K562 (cell line): ENCODE results near the gene UBE2I. TPM values are rescaled to one million over a fixed set of nuclear protein-coding genes. Genes with fewer than 3 reads are reported as not detected.
A peak's percentile ranks its signal among the peaks of the same experiment; 100 is the strongest.

Experiments
- ATAC-seq: fragments of 200-7000 bp; cut with Tn5 transposase; 3 replicates; pipeline ENCODE4 v1.9.1; 2020; ENCODE audit warnings: moderate library complexity
- BruUV-seq: library from RNA; stranded (reverse); fragments of 400-500 nt; replicated peaks from 2 replicates; lab custom pipeline; 2021; lab: Mats Ljungman, UMichigan
- CTCF ChIA-PET: fragments of 300-600 bp; formaldehyde crosslinking; extraction: SDS; loops from one replicate; lab custom pipeline; 2021; ENCODE audit warnings: low intra/inter-chr PET ratio; lab: Yijun Ruan, JAX
- POLR2A ChIA-PET: fragments of 300-600, 350-650 bp; sonication (Branson Sonifier 250); formaldehyde crosslinking; extraction: SDS; loops from one replicate; lab custom pipeline; 2021; ENCODE audit warnings: antibody characterized with exemption, inconsistent platforms; lab: Yijun Ruan, JAX
- DNase-seq, 4 experiments: peaks; one replicate each; pipeline versions ENCODE4 v3.0.0 to v3.0.0-alpha.2; 2011 to 2018; ENCODE audit warnings: low spot score in 3 of 4, mixed read lengths in 3 of 4; ENCODE audit errors: extremely low read depth in 1 of 4
- FAIRE-seq: peaks from 2 replicates; lab custom pipeline; 2011; peaks lifted over from hg19 to GRCh38; lab: Jason Lieb, UNC
- H2AFZ ChIP-seq: 2 replicates; pipeline ENCODE4 v1.6.0; 2011; ENCODE audit warnings: low read depth, low read length, control low read depth, inconsistent platforms
- H3K27ac ChIP-seq: fragments of 200-600 bp; 3 replicates; pipeline ENCODE4 v1.8.0; 2011; ENCODE audit warnings: low read depth, mild to moderate bottlenecking, control low read depth, inconsistent platforms, low read length, moderate library complexity, mixed read lengths; ENCODE audit errors: extremely low read depth
- H3K27me3 ChIP-seq, 2 experiments: fragments of 300-600 bp in 1 of 2; 2 replicates in 1 of 2; 3 replicates in 1 of 2; pipeline versions ENCODE4 v1.6.0 to v1.8.0; 2011; ENCODE audit warnings: inconsistent platforms in 2 of 2, low read length in 2 of 2, mild to moderate bottlenecking in 1 of 2, mixed read lengths in 1 of 2, moderate library complexity in 1 of 2; ENCODE audit not compliant: control insufficient read depth in 2 of 2, insufficient read depth in 2 of 2
- H3K36me3 ChIP-seq: fragments of 300-600 bp; 3 replicates; pipeline ENCODE4 v1.8.0; 2011; ENCODE audit warnings: mild to moderate bottlenecking, low read length, inconsistent platforms; ENCODE audit not compliant: control insufficient read depth, insufficient read depth
- H3K4me1 ChIP-seq, 2 experiments: fragments of 200-600 bp in 1 of 2; replicated peaks in 1 of 2; 2 replicates in 1 of 2; 3 replicates in 1 of 2; pipeline versions ENCODE4 v1.5.1 to v1.8.0; 2011; ENCODE audit warnings: inconsistent platforms in 2 of 2, low read length in 2 of 2, mild to moderate bottlenecking in 1 of 2, mixed read lengths in 1 of 2, moderate library complexity in 1 of 2; ENCODE audit not compliant: control insufficient read depth in 2 of 2, insufficient read depth in 2 of 2
- H3K4me2 ChIP-seq: 2 replicates; pipeline ENCODE4 v1.6.1; 2011; ENCODE audit warnings: low read length, control low read depth, inconsistent platforms, mixed read lengths; ENCODE audit not compliant: insufficient read depth
- H3K4me3 ChIP-seq: fragments of 200-600 bp; sonication (generic), shearing (Covaris generic); 2 replicates; pipeline ENCODE4 v1.5.1; 2016; ENCODE audit warnings: control low read depth, inconsistent platforms
- H3K79me2 ChIP-seq: fragments of 200-600 bp; 3 replicates; pipeline ENCODE4 v1.8.0; 2011; ENCODE audit warnings: low read length, inconsistent platforms; ENCODE audit not compliant: control insufficient read depth, insufficient read depth
- H3K9ac ChIP-seq, 2 experiments: 2 replicates each; pipeline versions ENCODE4 v1.6.0 to v1.6.1; 2011; ENCODE audit warnings: low read depth in 2 of 2, low read length in 2 of 2, control low read depth in 1 of 2, inconsistent platforms in 1 of 2, mild to moderate bottlenecking in 1 of 2, mixed read lengths in 1 of 2; ENCODE audit not compliant: insufficient read depth in 1 of 2
- H3K9me1 ChIP-seq: one replicate; pipeline ENCODE4 v1.6.0; 2011; ENCODE audit warnings: inconsistent platforms, mild to moderate bottlenecking, low read length, moderate library complexity; ENCODE audit not compliant: control insufficient read depth, insufficient read depth
- H3K9me3 ChIP-seq: replicated peaks from 2 replicates; pipeline ENCODE4 v1.5.1; 2011; ENCODE audit warnings: low read depth, low read length, inconsistent platforms; ENCODE audit not compliant: control insufficient read depth, insufficient read depth
- H4K20me1 ChIP-seq: replicated peaks from 2 replicates; pipeline ENCODE4 v1.6.1; 2011; ENCODE audit warnings: low read length, inconsistent platforms, mixed read lengths; ENCODE audit not compliant: control insufficient read depth, insufficient read depth
- CBFB ChIP-seq: sonication (generic); formaldehyde crosslinking; IDR thresholded peaks from 2 replicates; pipeline ENCODE4 v1.4.0; 2020; ENCODE audit warnings: mild to moderate bottlenecking, missing genetic modification reagents
- MYBL2 ChIP-seq, 2 experiments: fragments of 450-650 bp in 1 of 2; sonication (generic) in 1 of 2; formaldehyde crosslinking in 1 of 2; IDR thresholded peaks; 2 replicates each; pipeline versions ENCODE4 v1.6.1 to v1.8.1; 2017 to 2022; ENCODE audit warnings: borderline replicate concordance in 1 of 2, inconsistent platforms in 1 of 2, low read depth in 1 of 2, mild to moderate bottlenecking in 1 of 2, missing genetic modification reagents in 1 of 2, moderate library complexity in 1 of 2
- NCOA2 ChIP-seq, 2 experiments: fragments of 450-650 bp; IDR thresholded peaks; 2 replicates each; pipeline ENCODE4 v1.6.1; 2018; ENCODE audit warnings: mild to moderate bottlenecking in 2 of 2, moderate library complexity in 1 of 2; ENCODE audit not compliant: partially characterized antibody in 2 of 2
- POLR2G ChIP-seq: fragments of 200-400 bp; formaldehyde crosslinking; IDR thresholded peaks from 2 replicates; pipeline ENCODE4 v1.6.1; 2017; ENCODE audit warnings: low read depth, mild to moderate bottlenecking, antibody characterized with exemption, low read length, moderate library complexity
- PTBP1 ChIP-seq: fragments of 200-400 bp; formaldehyde crosslinking; IDR thresholded peaks from 2 replicates; pipeline ENCODE4 v1.6.1; 2017; ENCODE audit warnings: low read depth, low read length
- RBFOX2 ChIP-seq: fragments of 200-400 bp; formaldehyde crosslinking; IDR thresholded peaks from 2 replicates; pipeline ENCODE4 v1.6.1; 2017; ENCODE audit warnings: low read depth, mild to moderate bottlenecking, low read length, moderate library complexity
- RBM15 ChIP-seq: fragments of 200-400 bp; formaldehyde crosslinking; IDR thresholded peaks from 2 replicates; pipeline ENCODE4 v1.6.1; 2018; ENCODE audit warnings: mild to moderate bottlenecking, low read length, moderate library complexity; ENCODE audit not compliant: insufficient read depth
- ZNF830 ChIP-seq: fragments of 250-450 bp; sonication (Bioruptor Pico); IDR thresholded peaks from 2 replicates; pipeline ENCODE4 v1.5.0; 2021; ENCODE audit warnings: mild to moderate bottlenecking
- WGBS: fragments of 100-300 bp; shearing (Covaris generic); methylation state at CpG from one replicate; pipeline ENCODE4 v1.1.6; 2016; ENCODE audit warnings: low coverage, mixed read lengths; ENCODE audit not compliant: insufficient coverage; ENCODE audit errors: missing lambda C conversion rate; 5-methylcytosine and 5-hydroxymethylcytosine counted together
- in situ Hi-C: fragments of 300-500 bp; cut with MboI; formaldehyde crosslinking; loops from 4 replicates; pipeline ENCODE4 v1.15.0; 2018; ENCODE audit warnings: inconsistent platforms, mixed read lengths
- intact Hi-C: fragments of 100-400 bp; cut with micrococcal nuclease; formaldehyde crosslinking; loops from 2 replicates; pipeline ENCODE4 v1.14.2; 2022
- polyA plus RNA-seq, 8 experiments: library from polyadenylated mRNA; depleted of rRNA in 4 of 8; stranded (reverse) in 5 of 8; unstranded in 3 of 8; fragments of >200 nt; fragmentation: Nextera tagmentation in 2 of 8; fragmentation: Illumina TruSeq in 1 of 8; extraction: Ambion mirVana in 2 of 8; extraction: Trizol in 1 of 8; gene quantifications; 2 replicates each; pipeline versions ENCODE4 v1.2.1 to v1.2.3, GENCODE V29; 2011 to 2014; ENCODE audit warnings: inconsistent platforms in 1 of 8, missing spikeins in 1 of 8
- total RNA-seq, 7 experiments: library from RNA; depleted of rRNA in 6 of 7; stranded (reverse); fragments of >200 nt in 6 of 7; fragmentation: Illumina TruSeq in 2 of 7; extraction: Trizol in 2 of 7; gene quantifications; 2 replicates each; pipeline versions ENCODE4 v1.2.1 to v1.2.3, GENCODE V29; 2011 to 2021; ENCODE audit warnings: low replicate concordance in 1 of 7

The UBE2I gene
- total and polyA plus RNA-seq, 9 of the 15 experiments (the other 6 are each of a cell fraction or from before 2014, with no cell fraction given): 36.6 to 254 (median 104) TPM

GRCh38 chr16:1314399-1315068 is 5.1 kb downstream of the UBE2I start:
- intact Hi-C loops: no loop called here
- DNase-seq (no peak), ATAC-seq (no peak), FAIRE-seq (no peak)
- Histone ChIP-seq H3K27me3 (no peaks in the 10 kb centered on the region), H3K9ac (no peak overlapping the region; a peak in 1 of 4 replicates), H3K36me3 (peaks cover 91% of the 10 kb centered on the region), H4K20me1 (peaks cover 50% of the 10 kb centered on the region), H3K4me3 (no peak overlapping the region), H3K4me1 (peaks cover 12 to 46% of the 10 kb centered on the region in 2 experiments), H2AFZ (no peak overlapping the region), H3K79me2 (peaks cover 66% of the 10 kb centered on the region), H3K9me1 (peaks cover 22% of the 10 kb centered on the region), H3K4me2 (no peak overlapping the region), H3K27ac (no peak overlapping the region), H3K9me3 (no peaks in the 10 kb centered on the region)
- POLR2A ChIA-PET: interaction anchor here (0.7 to 2.4 kb wide), 4 partner anchors 9 to 21 kb away, joined by 3 to 15 read pairs (median 3); no protein-coding TSS in a partner anchor
- TF ChIP-seq ZNF830 (CRISPR knock-in tag): no peak
- TF ChIP-seq MYBL2 (IDR thresholded peaks at IDR 0.05; ENCODE audit: low read depth): no peak
- TF ChIP-seq MYBL2 (CRISPR knock-in tag; IDR thresholded peaks at IDR 0.05; ENCODE audit: borderline replicate concordance): no peak
- TF ChIP-seq RBM15: no peak
- TF ChIP-seq PTBP1: no peak
- no peak for TF ChIP-seq NCOA2 (IDR thresholded peaks at IDR 0.05; ENCODE audit: partially characterized antibody in 2 of 2)
- peak; percentile 39 for TF ChIP-seq POLR2G
- TF ChIP-seq RBFOX2: peak; percentile 41; the same call in 1 of the 2 replicates
- TF ChIP-seq CBFB (CRISPR knock-in tag): no peak
- WGBS: 98% methylated on average over 19 of the region's 28 CpGs
- in situ Hi-C loops: no loop called here
- BruUV-seq: no TSS peak
- CTCF ChIA-PET: no interaction called here
